Measurements from ENCODE around the gene STXBP4. TPM values are rescaled to one million over a fixed set of nuclear protein-coding genes. Genes with fewer than 3 reads are reported as not detected.
A peak's percentile ranks its signal among the peaks of the same experiment; 100 is the strongest.

The STXBP4 gene
- total and polyA plus RNA-seq, 3 donors from 2014 or later: 4.7 to 25.8 (median 19.3) TPM

GRCh38 chr17:54990118-54990517 is 21.6 kb downstream of the STXBP4 start:
- no peaks in the 10 kb centered on the region for H3K36me3 ChIP-seq (ENCODE audit: low read depth, missing control alignments)
- H3K4me1 ChIP-seq: no peaks in the 10 kb centered on the region
- intact Hi-C loops (cut with DNase I; ENCODE audit: low total_unique reads): loop anchor here (5.0 kb wide), 1 partner anchor 362 kb away; no protein-coding TSS in a partner anchor
- WGBS, 2 donors: 93 to 96% methylated on average over 4 of the region's 4 CpGs
- TF ChIP-seq POLR2A (IDR thresholded peaks at IDR 0.05): no peak
- TF ChIP-seq, protein P1, sequence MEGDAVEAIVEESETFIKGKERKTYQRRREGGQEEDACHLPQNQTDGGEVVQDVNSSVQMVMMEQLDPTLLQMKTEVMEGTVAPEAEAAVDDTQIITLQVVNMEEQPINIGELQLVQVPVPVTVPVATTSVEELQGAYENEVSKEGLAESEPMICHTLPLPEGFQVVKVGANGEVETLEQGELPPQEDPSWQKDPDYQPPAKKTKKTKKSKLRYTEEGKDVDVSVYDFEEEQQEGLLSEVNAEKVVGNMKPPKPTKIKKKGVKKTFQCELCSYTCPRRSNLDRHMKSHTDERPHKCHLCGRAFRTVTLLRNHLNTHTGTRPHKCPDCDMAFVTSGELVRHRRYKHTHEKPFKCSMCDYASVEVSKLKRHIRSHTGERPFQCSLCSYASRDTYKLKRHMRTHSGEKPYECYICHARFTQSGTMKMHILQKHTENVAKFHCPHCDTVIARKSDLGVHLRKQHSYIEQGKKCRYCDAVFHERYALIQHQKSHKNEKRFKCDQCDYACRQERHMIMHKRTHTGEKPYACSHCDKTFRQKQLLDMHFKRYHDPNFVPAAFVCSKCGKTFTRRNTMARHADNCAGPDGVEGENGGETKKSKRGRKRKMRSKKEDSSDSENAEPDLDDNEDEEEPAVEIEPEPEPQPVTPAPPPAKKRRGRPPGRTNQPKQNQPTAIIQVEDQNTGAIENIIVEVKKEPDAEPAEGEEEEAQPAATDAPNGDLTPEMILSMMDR (IDR thresholded peaks at IDR 0.05): no peak
- no peak overlapping the region for H3K4me3 ChIP-seq
- H3K9me3 ChIP-seq: no peaks in the 10 kb centered on the region
- no peak overlapping the region for H3K27ac ChIP-seq
- no peaks in the 10 kb centered on the region for H3K27me3 ChIP-seq
- DNase-seq: no peak

DNA sequence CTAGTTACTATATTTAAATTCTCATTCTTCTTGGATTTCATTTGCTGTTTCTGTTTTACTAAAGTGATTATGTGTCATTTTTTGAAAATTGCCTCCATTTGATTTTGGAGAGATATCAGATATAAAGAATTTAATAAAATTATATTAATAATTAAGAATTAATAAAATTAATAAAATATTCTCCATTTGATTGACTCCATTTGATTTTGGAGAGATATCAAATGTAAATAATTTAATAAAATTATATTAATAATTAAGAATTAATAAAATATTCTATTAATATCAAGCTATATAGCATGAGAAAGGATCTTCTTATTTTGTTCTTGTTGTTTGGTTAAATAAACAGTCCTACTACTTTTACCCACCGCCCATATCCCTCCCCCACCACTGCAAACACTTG is 23.0 kb downstream of the STXBP4 start:
- intact Hi-C loops (cut with DNase I; ENCODE audit: low total_unique reads): loop anchor here (5.0 kb wide), 1 partner anchor 361 kb away; no protein-coding TSS in a partner anchor
- Histone ChIP-seq H3K36me3 (ENCODE audit: low read depth, missing control alignments) (no peaks in the 10 kb centered on the region), H3K27me3 (no peaks in the 10 kb centered on the region), H3K9me3 (no peaks in the 10 kb centered on the region), H3K4me3 (no peak overlapping the region), H3K4me1 (no peaks in the 10 kb centered on the region), H3K27ac (no peak overlapping the region)
- WGBS, 2 donors: 98 to 100% methylated on average over 1 of the region's 1 CpG
- DNase-seq: no peak
- TF ChIP-seq, protein P1 (IDR thresholded peaks at IDR 0.05): no peak
- no peak for TF ChIP-seq POLR2A (IDR thresholded peaks at IDR 0.05)

DNA sequence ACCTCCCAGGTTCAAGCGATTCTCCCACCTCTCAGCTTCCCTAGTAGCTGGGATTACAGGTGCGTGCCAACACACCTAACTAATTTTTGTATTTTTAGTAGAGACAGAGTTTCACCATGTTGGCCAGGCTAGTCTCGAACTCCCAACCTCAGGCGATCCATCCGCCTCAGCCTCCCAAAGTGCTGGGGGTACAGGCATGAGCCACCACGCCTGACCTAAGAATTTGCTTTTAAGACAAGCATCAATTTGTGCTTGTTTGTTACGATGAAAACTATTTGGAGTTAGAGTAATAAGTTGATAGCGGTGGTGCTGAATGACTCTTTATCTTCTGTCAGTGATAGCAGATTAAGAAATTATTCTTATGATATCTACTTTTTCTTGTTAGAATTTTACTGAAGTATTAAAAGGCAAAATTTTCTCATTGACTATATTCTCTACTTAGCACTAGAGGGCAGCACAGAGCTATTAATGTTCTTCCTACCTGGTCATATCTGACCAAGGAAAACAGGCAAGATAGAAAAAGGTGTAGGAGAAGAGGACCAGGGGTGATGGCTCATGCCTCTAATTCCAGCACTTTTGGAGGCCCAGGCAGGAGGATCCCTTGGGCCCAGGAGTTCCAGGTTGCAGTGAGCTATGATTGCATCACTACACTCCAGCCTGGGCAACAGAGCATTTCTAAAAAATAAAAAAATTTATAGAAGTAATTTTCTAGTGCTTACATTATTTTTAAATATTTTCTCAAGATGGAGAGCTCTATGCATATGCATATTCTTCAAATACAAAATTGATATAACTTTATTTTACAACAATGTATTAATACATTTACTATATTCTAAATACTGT is 24.5 kb downstream of the STXBP4 start:
- intact Hi-C loops (cut with DNase I; ENCODE audit: low total_unique reads): loop anchor here (5.0 kb wide), 1 partner anchor 359 kb away; no protein-coding TSS in a partner anchor
- Histone ChIP-seq H3K27ac (no peak overlapping the region), H3K4me3 (no peak overlapping the region), H3K4me1 (no peaks in the 10 kb centered on the region), H3K9me3 (no peaks in the 10 kb centered on the region), H3K36me3 (ENCODE audit: low read depth, missing control alignments) (no peaks in the 10 kb centered on the region), H3K27me3 (no peaks in the 10 kb centered on the region)
- 79 to 86% methylated on average over 8 of the region's 8 CpGs for WGBS, 2 donors
- no peak for DNase-seq
- TF ChIP-seq, protein P1 (IDR thresholded peaks at IDR 0.05): peak in 2 of 3 experiments; percentile 49 to 65
- no peak for TF ChIP-seq POLR2A (IDR thresholded peaks at IDR 0.05)

DNA sequence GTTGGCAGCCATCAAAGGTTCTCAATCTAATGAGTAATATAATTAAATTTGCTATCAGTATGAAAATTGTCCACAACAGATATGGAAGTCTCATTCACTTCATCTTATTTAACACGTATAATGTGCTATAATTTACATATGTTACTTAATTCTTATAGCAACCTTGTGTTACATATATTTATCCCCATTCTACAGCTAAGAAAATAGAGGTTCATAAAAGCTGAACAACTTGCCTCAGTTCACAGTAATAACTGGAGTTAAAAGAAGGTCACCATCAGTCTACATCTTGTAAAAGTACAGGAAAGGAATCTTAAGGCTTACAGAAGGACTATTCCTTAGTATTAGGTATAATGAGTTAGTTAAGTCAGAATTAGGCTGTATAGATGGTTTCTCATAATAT is 27.9 kb downstream of the STXBP4 start:
- Histone ChIP-seq H3K36me3 (ENCODE audit: low read depth, missing control alignments) (no peaks in the 10 kb centered on the region), H3K27me3 (no peaks in the 10 kb centered on the region), H3K27ac (no peak overlapping the region), H3K9me3 (no peaks in the 10 kb centered on the region), H3K4me3 (no peak overlapping the region), H3K4me1 (no peaks in the 10 kb centered on the region)
- intact Hi-C loops (cut with DNase I; ENCODE audit: low total_unique reads): no loop called here
- WGBS, 2 donors: 94 to 100% methylated on average over 1 of the region's 1 CpG
- DNase-seq: no peak
- no peak for TF ChIP-seq POLR2A (IDR thresholded peaks at IDR 0.05)
- TF ChIP-seq, protein P1 (IDR thresholded peaks at IDR 0.05): no peak
